DOHH2 (cell line): ENCODE measurements around the gene EFCAB3.

ENCODE experiments used
- EZH2phosphoT487 ChIP-seq: fragments of 200-600 bp; sonication (generic); IDR thresholded peaks from 2 replicates; pipeline ENCODE4 v1.6.1; 2017; ENCODE audit warnings: borderline replicate concordance, mild to moderate bottlenecking, antibody characterized with exemption, low read length, moderate library complexity, mixed read lengths
- TF ChIP-seq, protein P1 (sequence below): fragments of 200-600 bp; sonication (generic); IDR thresholded peaks from one replicate; pipeline ENCODE4 v1.5.1; 2014; ENCODE audit warnings: antibody characterized with exemption, mild to moderate bottlenecking, low read depth, low read length; ENCODE audit not compliant: poor library complexity, severe bottlenecking

DNA sequence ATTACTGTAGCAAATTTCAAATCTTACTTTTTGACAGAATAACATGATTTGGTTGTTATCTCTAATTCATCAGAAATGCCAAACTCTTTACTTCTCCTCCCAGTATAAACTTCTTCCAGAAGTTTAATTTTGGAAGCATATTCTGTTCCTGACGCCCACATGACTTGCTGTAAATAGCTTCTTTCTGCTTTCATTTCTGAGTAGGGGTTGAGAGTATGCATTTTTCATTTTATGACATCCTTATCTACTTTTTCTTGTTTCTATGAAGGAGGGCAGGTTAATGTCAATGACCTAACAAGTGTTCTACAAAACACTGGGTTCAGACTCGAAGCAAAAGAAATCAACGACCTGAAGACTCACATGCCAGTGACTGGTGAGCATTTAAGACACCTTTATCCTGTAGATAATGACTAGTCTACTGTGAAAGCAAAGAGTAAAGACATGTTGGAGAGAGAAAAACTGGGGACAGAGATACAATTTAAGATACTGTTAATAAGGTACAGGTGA, 36.5 kb upstream of the EFCAB3 start:
- TF ChIP-seq, protein P1, sequence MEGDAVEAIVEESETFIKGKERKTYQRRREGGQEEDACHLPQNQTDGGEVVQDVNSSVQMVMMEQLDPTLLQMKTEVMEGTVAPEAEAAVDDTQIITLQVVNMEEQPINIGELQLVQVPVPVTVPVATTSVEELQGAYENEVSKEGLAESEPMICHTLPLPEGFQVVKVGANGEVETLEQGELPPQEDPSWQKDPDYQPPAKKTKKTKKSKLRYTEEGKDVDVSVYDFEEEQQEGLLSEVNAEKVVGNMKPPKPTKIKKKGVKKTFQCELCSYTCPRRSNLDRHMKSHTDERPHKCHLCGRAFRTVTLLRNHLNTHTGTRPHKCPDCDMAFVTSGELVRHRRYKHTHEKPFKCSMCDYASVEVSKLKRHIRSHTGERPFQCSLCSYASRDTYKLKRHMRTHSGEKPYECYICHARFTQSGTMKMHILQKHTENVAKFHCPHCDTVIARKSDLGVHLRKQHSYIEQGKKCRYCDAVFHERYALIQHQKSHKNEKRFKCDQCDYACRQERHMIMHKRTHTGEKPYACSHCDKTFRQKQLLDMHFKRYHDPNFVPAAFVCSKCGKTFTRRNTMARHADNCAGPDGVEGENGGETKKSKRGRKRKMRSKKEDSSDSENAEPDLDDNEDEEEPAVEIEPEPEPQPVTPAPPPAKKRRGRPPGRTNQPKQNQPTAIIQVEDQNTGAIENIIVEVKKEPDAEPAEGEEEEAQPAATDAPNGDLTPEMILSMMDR = no peak
- no peak for TF ChIP-seq EZH2phosphoT487
